B cell (primary cell): Measurements from ENCODE around the gene ADPRM.
"Not testable (repeated sequence)": the region's sequence is repeated elsewhere in the genome, so short reads cannot be mapped to it uniquely, and the experiment has no call there.

Experiments
- CTCF ChIP-seq: fragments of 200-600 bp; IDR thresholded peaks from one replicate; pipeline ENCODE4 v1.8.0; 2022; ENCODE audit warnings: antibody characterized with exemption, mild to moderate bottlenecking
- EZH2 ChIP-seq: IDR thresholded peaks from 2 replicates; pipeline ENCODE4 v1.6.1; 2012; ENCODE audit warnings: borderline replicate concordance, low read depth, mild to moderate bottlenecking, moderate library complexity, low read length; ENCODE audit not compliant: insufficient read depth, poor library complexity, severe bottlenecking

- not testable (repeated sequence) for TF ChIP-seq CTCF, EZH2
These were observed 32.9 kb downstream of the ADPRM start for GRCh38 chr17:10730247-10730646.
